Mononuclear cell (primary cell): ENCODE measurements around the gene HECA. TPM values are rescaled to one million over a fixed set of nuclear protein-coding genes. Genes with fewer than 3 reads are reported as not detected.
"Not testable (repeated sequence)": the region's sequence is repeated elsewhere in the genome, so short reads cannot be mapped to it uniquely, and the experiment has no call there.

Experiments used
- H3K27me3 ChIP-seq: 2 replicates; pipeline ENCODE4 v1.6.0; 2011; ENCODE audit warnings: low read length, control low read depth; ENCODE audit not compliant: insufficient read depth
- H3K4me1 ChIP-seq: 2 replicates; pipeline ENCODE4 v1.5.1; 2011; ENCODE audit warnings: mild to moderate bottlenecking, low read length, control low read depth; ENCODE audit not compliant: insufficient read depth
- H3K4me3 ChIP-seq: 2 replicates; pipeline ENCODE4 v1.5.1; 2011; ENCODE audit warnings: mild to moderate bottlenecking, low read length, moderate library complexity
- H3K9me3 ChIP-seq: 2 replicates; pipeline ENCODE4 v1.5.1; 2011; ENCODE audit warnings: low read depth, mild to moderate bottlenecking, control low read depth, low read length
- total RNA-seq: library from RNA; depleted of rRNA; stranded (reverse); fragments of >200 nt; gene quantifications from one replicate; pipeline ENCODE4 v1.2.3, GENCODE V29; 2012

HECA gene
- total RNA-seq, 1 donor = 200 TPM

DNA sequence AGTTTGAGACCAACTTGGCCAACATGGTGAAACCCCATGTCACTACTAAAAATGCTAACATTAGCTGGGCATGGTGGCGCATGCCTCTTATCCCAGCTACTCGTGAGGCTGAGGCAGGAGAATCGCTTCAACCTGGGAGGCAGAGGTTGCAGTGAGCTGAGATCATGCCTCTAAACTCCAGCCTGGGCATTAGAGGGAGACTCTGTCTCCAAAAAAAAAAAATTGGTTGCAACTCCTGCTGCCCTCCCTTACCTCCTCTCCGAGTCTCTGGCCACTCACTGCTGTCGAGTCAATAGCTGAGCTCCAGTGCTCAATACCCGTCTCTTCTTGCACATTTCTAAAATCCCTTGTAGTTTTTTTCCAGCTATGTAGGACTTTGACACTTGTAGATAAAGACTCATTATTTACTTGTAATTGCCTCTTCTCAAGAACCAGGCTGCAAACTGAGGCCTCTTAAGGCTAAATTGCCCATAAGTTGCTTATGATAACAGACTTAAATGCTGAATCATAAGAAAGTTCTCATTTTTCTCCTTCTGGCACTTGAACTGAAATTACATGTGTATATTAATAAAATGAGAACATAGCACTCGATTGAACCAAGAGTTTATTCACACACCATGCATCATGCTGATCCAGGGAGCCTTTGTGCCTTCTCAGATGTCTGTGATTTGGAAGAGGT is 13.8 kb downstream of the HECA start:
- Histone ChIP-seq H3K27me3 (no peaks in the 10 kb centered on the region), H3K9me3 (no peaks in the 10 kb centered on the region), H3K4me1 (peaks cover 69% of the 10 kb centered on the region), H3K4me3 (no peak overlapping the region)

DNA sequence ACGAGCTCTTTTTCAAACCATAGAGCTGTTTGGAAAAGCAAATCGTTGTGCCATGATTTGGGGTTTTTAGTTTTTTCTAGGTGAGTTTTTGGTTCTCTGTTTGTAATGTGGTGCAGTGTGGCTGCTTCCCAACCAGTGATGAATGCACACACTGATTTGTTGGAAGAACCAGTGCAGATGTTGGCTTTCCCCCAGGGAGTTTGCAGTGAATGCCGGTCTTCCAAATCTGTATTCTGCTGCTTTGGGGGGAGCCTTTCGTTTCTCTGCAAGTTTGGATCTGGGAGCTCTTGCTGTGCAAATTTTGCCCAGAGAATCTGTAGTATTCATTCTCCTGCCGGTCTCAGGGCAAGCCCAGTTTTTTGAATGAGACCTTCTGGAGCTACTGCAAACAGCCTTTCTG is 14.5 kb downstream of the HECA start:
- Histone ChIP-seq H3K4me3 (no peak overlapping the region), H3K4me1 (peaks cover 62% of the 10 kb centered on the region), H3K9me3 (no peaks in the 10 kb centered on the region), H3K27me3 (no peaks in the 10 kb centered on the region)

DNA sequence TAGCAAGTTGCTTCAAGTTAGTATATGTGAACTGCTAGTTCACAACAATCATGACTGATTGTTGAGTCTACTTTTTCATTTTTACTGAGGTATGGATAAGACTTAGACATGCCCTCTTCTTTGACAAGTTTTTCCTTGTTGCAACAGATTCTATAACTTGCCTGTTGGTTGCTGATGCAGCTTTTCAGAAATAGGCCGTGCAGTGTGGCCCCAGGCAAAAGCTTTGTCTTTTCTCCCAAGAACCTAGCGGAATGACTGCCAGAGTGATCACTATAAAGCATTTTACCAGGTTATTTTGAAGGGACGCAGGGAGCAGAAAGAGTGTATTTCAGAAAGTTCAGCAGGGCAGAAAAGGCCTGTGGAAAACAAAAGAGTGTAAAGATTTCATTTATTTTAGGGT is 16.0 kb downstream of the HECA start:
- H3K4me3 ChIP-seq = no peak overlapping the region
- no peaks in the 10 kb centered on the region for H3K27me3 ChIP-seq
- H3K9me3 ChIP-seq = no peaks in the 10 kb centered on the region
- peaks cover 51% of the 10 kb centered on the region for H3K4me1 ChIP-seq

DNA sequence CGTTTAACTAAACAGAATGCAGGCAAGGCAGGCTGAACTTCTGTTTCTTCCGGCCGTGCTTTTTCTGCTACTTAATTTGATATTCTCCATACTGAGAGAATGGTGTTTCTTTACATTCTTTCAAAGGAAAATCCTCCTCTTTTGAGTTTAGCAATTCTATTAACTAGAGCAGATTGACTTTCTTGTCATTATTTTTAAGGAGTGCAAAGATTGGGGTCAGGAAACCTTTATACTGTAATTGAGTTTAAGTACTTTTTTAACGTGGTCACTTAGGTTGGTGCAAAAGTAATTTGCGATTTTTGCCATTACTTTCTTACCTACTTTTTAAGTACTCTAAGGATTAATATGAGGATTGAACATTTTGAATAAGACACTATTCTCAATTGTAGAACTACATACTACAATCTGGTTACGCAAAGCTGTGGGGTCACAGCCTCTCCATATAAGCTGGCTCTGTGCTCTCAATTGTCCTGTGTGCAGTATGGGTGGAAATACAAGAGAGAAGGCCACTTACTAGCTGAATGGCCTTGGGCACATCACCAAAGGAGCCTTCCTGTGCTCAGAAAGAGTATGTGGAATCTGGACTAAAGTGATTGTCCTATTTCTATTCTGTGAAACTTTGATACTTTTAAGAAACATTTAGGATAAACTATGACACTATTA is 16.7 kb downstream of the HECA start:
- H3K4me3 ChIP-seq = no peak overlapping the region
- peaks cover 48% of the 10 kb centered on the region for H3K4me1 ChIP-seq
- H3K27me3 ChIP-seq = no peaks in the 10 kb centered on the region
- H3K9me3 ChIP-seq = no peaks in the 10 kb centered on the region

DNA sequence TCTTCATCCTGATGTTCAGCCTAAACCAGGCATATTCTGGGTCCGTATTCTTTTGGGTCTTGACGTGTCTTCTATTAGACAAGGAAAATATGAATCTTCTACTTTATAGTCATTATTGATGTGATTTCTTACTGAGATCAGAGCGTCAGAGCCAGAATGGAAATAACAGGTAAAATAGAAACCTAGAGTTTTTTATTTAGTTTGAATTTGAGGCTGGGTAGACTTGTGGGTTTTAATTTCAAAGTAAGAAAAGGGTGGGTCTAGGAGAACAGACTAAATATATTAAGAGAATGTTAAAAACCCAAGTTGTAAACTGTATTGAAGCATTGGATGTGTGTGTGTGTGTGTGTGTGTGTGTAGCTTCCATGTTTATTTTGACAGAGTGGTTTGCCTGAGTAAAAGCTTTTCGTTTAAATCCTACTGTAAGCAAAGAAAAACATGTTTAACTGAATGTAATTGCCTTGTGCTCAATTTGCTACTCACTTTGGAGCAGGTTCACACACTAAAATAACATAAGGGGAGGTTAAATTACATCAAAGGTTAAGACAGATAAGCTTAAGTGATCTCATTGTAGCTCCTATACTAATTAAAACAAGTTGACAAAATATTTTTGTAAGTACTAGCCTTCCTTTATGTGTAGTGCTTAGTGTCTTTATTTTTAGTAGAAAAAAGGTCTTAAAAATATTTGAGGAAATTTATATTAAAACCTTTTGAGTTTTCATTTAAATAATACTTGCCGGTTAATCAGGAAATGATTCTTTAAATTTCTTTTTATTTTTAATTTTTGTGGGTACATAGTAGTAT is 17.4 kb downstream of the HECA start:
- Histone ChIP-seq H3K4me3 (no peak overlapping the region), H3K4me1 (peaks cover 41% of the 10 kb centered on the region), H3K9me3 (no peaks in the 10 kb centered on the region)

DNA sequence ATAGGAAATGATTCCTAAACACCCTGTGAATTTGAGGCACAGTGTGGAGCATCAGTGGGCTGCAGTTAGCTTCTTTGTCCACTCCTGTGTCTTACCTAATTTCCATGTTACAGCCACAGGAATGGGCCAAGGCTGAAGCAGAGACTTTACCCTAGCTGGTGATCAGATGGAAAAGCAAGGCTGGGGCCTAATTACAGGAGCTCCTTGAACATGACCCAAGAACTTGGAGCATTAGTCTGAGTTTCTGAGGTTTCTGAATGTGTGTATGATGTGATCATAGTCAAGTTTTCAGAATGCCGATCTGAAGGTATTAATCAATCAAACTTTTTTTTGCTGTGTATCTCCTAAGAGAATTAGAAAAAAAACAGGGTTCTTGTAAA is 18.0 kb downstream of the HECA start:
- no peaks in the 10 kb centered on the region for H3K27me3 ChIP-seq
- H3K9me3 ChIP-seq = no peaks in the 10 kb centered on the region
- peaks cover 40% of the 10 kb centered on the region for H3K4me1 ChIP-seq
- no peak overlapping the region for H3K4me3 ChIP-seq

More for the DNA sequence above, 17.4 kb downstream of the HECA start:
- no peaks in the 10 kb centered on the region for H3K27me3 ChIP-seq

DNA sequence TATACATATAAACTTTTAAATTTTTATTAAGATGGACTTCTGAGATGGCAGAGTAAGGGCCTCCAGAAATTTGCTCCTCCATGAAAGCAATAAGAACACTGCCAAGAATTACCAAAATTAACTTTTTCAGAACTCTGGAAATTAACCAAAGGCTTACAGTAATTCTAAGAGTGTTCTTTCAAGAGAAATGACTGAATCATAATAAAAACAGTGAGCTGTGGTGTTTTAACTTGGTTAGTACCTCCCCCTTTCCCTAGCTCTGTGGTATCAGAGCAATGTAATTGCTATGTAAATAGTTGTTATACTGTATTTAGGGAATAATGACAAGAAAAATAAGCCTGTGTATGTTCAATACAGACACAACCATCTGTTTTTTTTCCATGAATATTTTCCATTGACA is 19.0 kb downstream of the HECA start:
- Histone ChIP-seq H3K27me3 (no peaks in the 10 kb centered on the region), H3K4me1 (peaks cover 33% of the 10 kb centered on the region), H3K9me3 (no peaks in the 10 kb centered on the region), H3K4me3 (no peak overlapping the region)

DNA sequence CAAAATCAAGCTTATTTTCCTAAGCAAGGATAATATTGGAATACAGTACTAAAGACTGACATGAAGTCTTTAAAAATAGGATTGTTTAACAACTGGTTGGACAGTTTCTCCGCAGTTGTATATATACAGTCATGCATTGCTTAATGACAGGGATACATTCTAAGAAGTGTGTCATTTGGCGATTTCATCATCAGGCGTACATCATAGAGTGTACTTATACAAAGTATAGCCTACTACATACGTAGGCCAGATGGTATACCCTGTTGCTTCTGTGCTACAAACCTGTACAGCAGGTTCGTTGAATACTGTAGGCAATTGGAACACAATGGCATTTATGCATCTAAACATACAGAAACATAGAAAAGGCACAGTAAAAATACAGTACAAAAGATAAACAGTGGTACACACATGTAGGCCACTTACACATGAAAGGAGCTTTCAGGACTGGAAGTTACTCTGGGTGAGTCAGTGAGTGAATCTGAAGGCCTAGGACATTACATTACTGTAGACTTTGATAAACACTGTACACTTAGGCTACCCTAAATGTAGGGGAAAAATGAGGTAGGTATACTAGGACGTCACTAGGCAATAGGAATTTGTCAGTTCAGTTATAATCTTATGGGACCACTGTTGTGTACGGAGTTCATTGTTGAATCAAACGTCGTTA is 20.1 kb downstream of the HECA start:
- no peak overlapping the region for H3K4me3 ChIP-seq
- peaks cover 31% of the 10 kb centered on the region for H3K4me1 ChIP-seq
- no peaks in the 10 kb centered on the region for H3K27me3 ChIP-seq
- H3K9me3 ChIP-seq = no peaks in the 10 kb centered on the region

DNA sequence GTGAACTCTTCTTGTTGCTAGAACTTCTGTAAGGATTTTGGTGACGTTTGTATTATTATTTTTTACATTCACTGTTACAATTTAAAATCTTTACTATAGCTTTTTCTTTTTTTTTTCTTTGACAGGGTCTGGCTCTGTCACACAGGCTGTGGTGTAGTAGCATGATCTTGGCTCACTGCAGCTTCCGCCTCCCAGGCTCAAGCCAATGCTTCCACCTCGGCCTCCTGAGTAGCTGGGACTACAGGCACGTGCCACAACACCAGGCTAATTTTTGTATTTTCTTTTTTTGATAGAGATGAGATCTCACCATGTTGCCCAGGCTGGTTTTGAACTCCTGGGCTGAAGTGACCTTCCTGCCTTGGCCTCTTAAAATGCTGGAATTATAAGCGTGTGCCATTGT is 21.2 kb downstream of the HECA start:
- Histone ChIP-seq H3K4me1 (peaks cover 38% of the 10 kb centered on the region), H3K9me3 (no peaks in the 10 kb centered on the region), H3K27me3 (no peaks in the 10 kb centered on the region), H3K4me3 (no peak overlapping the region)

DNA sequence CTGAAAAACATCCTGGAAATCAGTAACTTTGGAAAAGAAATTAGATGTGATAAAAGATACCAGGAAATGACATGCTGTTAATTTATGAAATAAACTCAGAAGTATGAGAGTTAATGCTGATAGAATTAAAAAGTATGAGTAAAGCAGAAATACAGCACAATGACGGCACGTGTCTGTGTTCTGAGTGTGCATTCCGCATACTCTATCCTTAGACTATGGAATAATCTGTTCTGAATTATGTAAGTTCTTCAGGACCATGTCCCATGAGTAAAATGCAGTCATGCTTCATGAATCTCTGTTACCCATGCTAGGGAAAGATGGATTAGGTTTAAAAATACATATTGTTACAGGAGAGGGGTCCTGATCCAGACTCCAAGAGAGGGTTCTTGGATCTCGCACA is 21.7 kb downstream of the HECA start:
- Histone ChIP-seq H3K4me1 (peaks cover 41% of the 10 kb centered on the region), H3K9me3 (no peaks in the 10 kb centered on the region), H3K4me3 (no peak overlapping the region), H3K27me3 (no peaks in the 10 kb centered on the region)

DNA sequence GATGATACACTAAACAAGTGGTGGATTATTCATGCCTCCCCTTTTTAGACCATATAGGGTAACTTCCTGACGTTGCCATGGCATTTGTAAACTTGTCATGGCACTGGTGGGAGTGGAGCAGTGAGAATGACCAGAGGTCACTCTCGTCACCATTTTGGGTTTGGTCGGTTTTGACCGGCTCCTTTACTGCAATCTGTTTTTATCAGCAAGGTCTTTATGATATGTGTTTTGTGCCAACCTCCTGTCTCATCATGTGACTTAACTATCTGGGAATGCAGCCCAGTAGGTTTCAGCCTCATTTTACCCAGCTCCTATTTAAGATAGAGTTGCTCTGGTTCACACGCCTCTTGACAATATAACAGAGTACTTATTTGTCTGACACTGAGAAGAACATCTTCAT is 22.2 kb downstream of the HECA start:
- not testable (repeated sequence) for H3K27me3 ChIP-seq, H3K9me3 ChIP-seq, H3K4me3 ChIP-seq
- H3K4me1 ChIP-seq = peaks cover 42% of the 10 kb centered on the region

DNA sequence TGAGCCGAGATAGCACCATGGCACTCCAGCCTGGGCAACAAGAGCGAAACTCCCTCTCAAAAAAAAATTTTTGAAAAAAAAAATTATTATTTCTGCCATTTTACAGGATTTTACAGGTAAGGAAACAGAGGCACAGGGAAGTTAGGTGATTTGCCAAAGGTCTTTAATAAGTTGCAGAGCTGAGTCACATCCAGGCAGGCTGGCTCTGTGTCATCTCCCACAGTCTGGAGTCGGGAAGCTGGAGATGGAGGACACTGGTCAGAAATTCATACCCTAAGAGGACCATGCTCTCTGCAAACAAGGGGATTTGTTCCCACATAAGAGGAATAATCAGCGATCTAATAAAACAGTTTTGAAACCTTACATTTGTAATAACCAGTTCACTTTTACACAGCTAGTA is 24.1 kb downstream of the HECA start:
- Histone ChIP-seq H3K4me1 (peaks cover 55% of the 10 kb centered on the region), H3K9me3 (no peaks in the 10 kb centered on the region), H3K4me3 (no peak overlapping the region), H3K27me3 (no peaks in the 10 kb centered on the region)

DNA sequence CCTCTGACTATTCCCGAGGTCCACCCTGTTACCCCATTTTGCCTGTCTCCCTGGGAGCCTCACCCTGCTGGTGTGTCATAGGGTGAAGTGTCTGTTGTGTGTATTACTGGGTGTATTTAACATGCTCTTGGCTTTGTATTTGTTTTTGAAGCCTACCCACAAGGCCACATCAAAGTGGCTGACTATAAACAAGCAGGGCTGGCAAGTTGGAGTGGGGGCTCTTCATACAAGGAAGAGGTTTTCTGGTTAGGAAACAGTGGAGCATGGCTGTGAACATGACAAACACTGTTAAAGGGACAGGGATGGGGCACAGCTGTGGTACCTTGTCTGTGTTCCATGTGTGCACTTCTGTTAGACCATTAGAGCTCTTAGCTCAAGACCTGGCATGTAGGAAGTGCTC is 26.3 kb downstream of the HECA start:
- Histone ChIP-seq H3K9me3 (no peaks in the 10 kb centered on the region), H3K27me3 (no peaks in the 10 kb centered on the region), H3K4me1 (peaks cover 69% of the 10 kb centered on the region), H3K4me3 (no peak overlapping the region)

DNA sequence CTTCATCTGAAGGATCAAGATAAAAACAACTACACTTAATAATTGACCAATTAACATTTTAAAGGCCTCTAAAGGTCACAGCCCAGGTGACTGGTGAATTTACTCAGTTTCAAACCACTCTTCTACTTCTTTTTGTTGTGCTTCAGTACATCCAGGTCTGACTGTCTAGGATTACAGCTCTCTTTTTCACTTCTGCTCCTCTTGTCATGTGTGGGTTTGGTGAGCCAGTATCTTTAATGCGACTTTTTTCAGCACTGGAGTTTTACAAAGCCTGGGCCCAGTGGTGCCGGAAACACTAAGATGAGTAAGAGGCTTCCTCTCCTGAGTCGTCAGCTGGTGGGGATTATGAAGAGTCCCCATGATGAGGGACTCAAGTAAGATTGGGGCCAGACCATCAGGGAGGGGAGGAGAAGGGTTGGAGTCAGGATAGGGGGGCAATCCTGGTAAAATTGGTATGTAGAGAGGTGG is 27.0 kb downstream of the HECA start:
- H3K27me3 ChIP-seq = no peaks in the 10 kb centered on the region
- H3K4me1 ChIP-seq = peaks cover 72% of the 10 kb centered on the region
- H3K4me3 ChIP-seq = no peak overlapping the region
- no peaks in the 10 kb centered on the region for H3K9me3 ChIP-seq

DNA sequence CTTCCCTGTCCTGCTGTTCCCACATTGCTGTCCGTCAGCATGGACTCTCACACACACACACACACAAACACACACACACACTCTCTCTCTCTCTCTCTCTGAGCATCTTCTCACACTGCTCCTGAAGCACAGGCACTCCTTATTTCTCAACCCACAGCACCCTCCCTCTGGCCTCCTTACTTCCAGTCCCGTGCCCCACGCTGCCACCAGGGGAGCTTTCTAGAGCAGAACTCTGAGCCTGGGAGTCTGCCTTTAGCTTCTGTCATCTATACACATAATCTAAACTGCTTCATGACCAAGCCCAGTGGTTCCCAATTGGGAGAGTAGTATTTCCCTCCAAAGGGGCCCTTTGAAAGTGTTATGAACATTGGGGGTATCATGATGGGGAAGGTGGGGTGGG is 29.1 kb downstream of the HECA start:
- H3K9me3 ChIP-seq = no peaks in the 10 kb centered on the region
- H3K27me3 ChIP-seq = no peaks in the 10 kb centered on the region
- no peak overlapping the region for H3K4me3 ChIP-seq
- peaks cover 66% of the 10 kb centered on the region for H3K4me1 ChIP-seq
